ENCODE data around the gene ADD2. TPM values are rescaled to one million over a fixed set of nuclear protein-coding genes. Genes with fewer than 3 reads are reported as not detected.

Gene ADD2
- total RNA-seq, 1 donor from 2014 or later: 4.8 TPM

DNA sequence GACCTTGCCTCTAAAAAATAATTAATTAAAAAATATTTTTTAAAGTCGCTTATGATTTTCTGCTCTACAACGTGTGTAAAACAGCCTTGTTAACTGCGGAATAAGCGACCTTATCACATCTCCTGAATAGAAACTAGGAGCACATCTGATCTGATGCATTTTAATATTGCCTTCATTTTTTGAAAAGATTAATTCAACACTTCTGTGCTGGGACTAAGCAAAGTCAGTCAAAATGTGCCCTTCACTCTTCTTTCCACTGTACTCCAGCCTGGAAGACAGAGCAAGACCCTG lies 39.8 kb upstream of the ADD2 start:
- H3K79me2 ChIP-seq (ENCODE audit: insufficient read depth, low read length): no peaks in the 10 kb centered on the region
- H3K9me3 ChIP-seq (ENCODE audit: insufficient read depth, low read depth, low read length): no peaks in the 10 kb centered on the region
- no peak overlapping the region for H3K4me3 Mint-ChIP-seq (ENCODE audit: unreplicated experiment)
- H3K4me2 ChIP-seq (ENCODE audit: low read length): no peak overlapping the region
- no peak for TF ChIP-seq EZH2 (IDR thresholded peaks at IDR 0.05; ENCODE audit: insufficient read depth, low read length)
- no peak for TF ChIP-seq CTCF (IDR thresholded peaks at IDR 0.05; ENCODE audit: insufficient read depth, low read depth, low read length)
- H3K27ac Mint-ChIP-seq (ENCODE audit: unreplicated experiment): no peak overlapping the region
- FAIRE-seq (no peak), DNase-seq (ENCODE audit: low read depth) (no peak)
- no peaks in the 10 kb centered on the region for H3K36me3 Mint-ChIP-seq (ENCODE audit: low read depth, unreplicated experiment)
- H2AFZ ChIP-seq (ENCODE audit: low read depth, low read length): no peak overlapping the region
- peaks cover 13% of the 10 kb centered on the region for H3K27me3 ChIP-seq (ENCODE audit: insufficient read depth, low read length)
- no peak overlapping the region for H3K27ac ChIP-seq (ENCODE audit: low read depth, low read length)
- peaks cover 5% of the 10 kb centered on the region for H3K9me3 Mint-ChIP-seq (ENCODE audit: unreplicated experiment)
- peaks cover 15% of the 10 kb centered on the region for H3K27me3 Mint-ChIP-seq (ENCODE audit: low read depth, unreplicated experiment)
- H4K20me1 ChIP-seq (ENCODE audit: insufficient read depth, low read length): no peaks in the 10 kb centered on the region
- H3K36me3 ChIP-seq (ENCODE audit: insufficient read depth, low read length): no peaks in the 10 kb centered on the region
- no peak overlapping the region for H3K9ac ChIP-seq (ENCODE audit: low read length)
- no peaks in the 10 kb centered on the region for H3K4me1 Mint-ChIP-seq (ENCODE audit: low read depth, unreplicated experiment)
- no peak overlapping the region for H3K4me3 ChIP-seq (ENCODE audit: insufficient read depth, low read depth, low read length)
- no peaks in the 10 kb centered on the region for H3K4me1 ChIP-seq (ENCODE audit: insufficient read depth, low read length)

GRCh38 chr2:70807102-70807827 lies 39.3 kb upstream of the ADD2 start:
- no peaks in the 10 kb centered on the region for H4K20me1 ChIP-seq (ENCODE audit: insufficient read depth, low read length)
- no peaks in the 10 kb centered on the region for H3K4me1 ChIP-seq (ENCODE audit: insufficient read depth, low read length)

More at GRCh38 chr2:70807102-70807827, 39.3 kb upstream of the ADD2 start:
- Histone ChIP-seq H3K36me3 (ENCODE audit: insufficient read depth, low read length) (no peaks in the 10 kb centered on the region), H3K4me2 (ENCODE audit: low read length) (no peak overlapping the region), H3K9ac (ENCODE audit: low read length) (no peak overlapping the region), H3K79me2 (ENCODE audit: insufficient read depth, low read length) (no peaks in the 10 kb centered on the region), H3K27me3 (ENCODE audit: insufficient read depth, low read length) (peaks cover 13% of the 10 kb centered on the region), H3K9me3 (ENCODE audit: insufficient read depth, low read depth, low read length) (no peaks in the 10 kb centered on the region), H3K4me3 (ENCODE audit: insufficient read depth, low read depth, low read length) (no peak overlapping the region), H3K27ac (ENCODE audit: low read depth, low read length) (no peak overlapping the region), H2AFZ (ENCODE audit: low read depth, low read length) (no peak overlapping the region)
- Mint-ChIP-seq H3K4me3 (ENCODE audit: unreplicated experiment) (no peak overlapping the region), H3K27me3 (ENCODE audit: low read depth, unreplicated experiment) (peaks cover 12% of the 10 kb centered on the region), H3K9me3 (ENCODE audit: unreplicated experiment) (peaks cover 5% of the 10 kb centered on the region), H3K27ac (ENCODE audit: unreplicated experiment) (no peak overlapping the region), H3K36me3 (ENCODE audit: low read depth, unreplicated experiment) (no peaks in the 10 kb centered on the region), H3K4me1 (ENCODE audit: low read depth, unreplicated experiment) (no peaks in the 10 kb centered on the region)
- TF ChIP-seq CTCF (IDR thresholded peaks at IDR 0.05; ENCODE audit: insufficient read depth, low read depth, low read length): no peak
- no peak for TF ChIP-seq EZH2 (IDR thresholded peaks at IDR 0.05; ENCODE audit: insufficient read depth, low read length)
- FAIRE-seq (no peak), DNase-seq (ENCODE audit: low read depth) (no peak)
